BJ (cell line): Measurements from ENCODE around the gene OR2T35. TPM values are rescaled to one million over a fixed set of nuclear protein-coding genes. Genes with fewer than 3 reads are reported as not detected.
"Not testable (repeated sequence)": the region's sequence is repeated elsewhere in the genome, so short reads cannot be mapped to it uniquely, and the experiment has no call there.

ENCODE experiments used
- CTCF ChIA-PET: fragments of 350-600 bp; formaldehyde crosslinking; extraction: SDS; loops from one replicate; lab custom pipeline; 2021; ENCODE audit warnings: antibody characterized with exemption, inconsistent platforms; lab: Yijun Ruan, JAX
- POLR2A ChIA-PET: fragments of 300-600 bp; sonication (Branson Sonifier 250); formaldehyde crosslinking; extraction: SDS; loops from one replicate; lab custom pipeline; 2021; ENCODE audit warnings: antibody characterized with exemption; lab: Charles Lee
- DNase-seq: peaks from one replicate; pipeline ENCODE4 v3.0.0-alpha.2; 2011; ENCODE audit warnings: low read depth
- H3K27me3 ChIP-seq: 2 replicates; pipeline ENCODE4 v1.6.0; 2011; ENCODE audit warnings: low read length; ENCODE audit not compliant: control insufficient read depth, insufficient read depth
- H3K36me3 ChIP-seq: 2 replicates; pipeline ENCODE4 v1.5.1; 2011; ENCODE audit warnings: low read length; ENCODE audit not compliant: control insufficient read depth, insufficient read depth
- H3K4me3 ChIP-seq: 2 replicates; pipeline ENCODE4 v1.5.1; 2011; ENCODE audit warnings: low read depth, mild to moderate bottlenecking, control low read depth, low read length
- polyA minus RNA-seq: library from RNA; depleted of rRNA, polyadenylated mRNA; stranded (reverse); fragments of >200 nt; gene quantifications from 2 replicates; pipeline ENCODE4 v1.2.3, GENCODE V29; 2011; rRNA and poly(A)+ RNA removed
- polyA plus RNA-seq: library from polyadenylated mRNA; depleted of rRNA; stranded (reverse); fragments of >200 nt; gene quantifications from 2 replicates; pipeline ENCODE4 v1.2.3, GENCODE V29; 2011; rRNA removed
- TF ChIP-seq, protein P1 (sequence below): IDR thresholded peaks from 2 replicates; pipeline ENCODE4 v1.5.1; 2011; ENCODE audit warnings: low read depth, mild to moderate bottlenecking, control low read depth, inconsistent platforms, low read length, moderate library complexity; ENCODE audit not compliant: insufficient read depth

Gene OR2T35, protein sequence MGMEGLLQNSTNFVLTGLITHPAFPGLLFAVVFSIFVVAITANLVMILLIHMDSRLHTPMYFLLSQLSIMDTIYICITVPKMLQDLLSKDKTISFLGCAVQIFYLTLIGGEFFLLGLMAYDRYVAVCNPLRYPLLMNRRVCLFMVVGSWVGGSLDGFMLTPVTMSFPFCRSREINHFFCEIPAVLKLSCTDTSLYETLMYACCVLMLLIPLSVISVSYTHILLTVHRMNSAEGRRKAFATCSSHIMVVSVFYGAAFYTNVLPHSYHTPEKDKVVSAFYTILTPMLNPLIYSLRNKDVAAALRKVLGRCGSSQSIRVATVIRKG
- not detected in 2 replicates for polyA plus RNA-seq
- not detected in 2 replicates for polyA minus RNA-seq

DNA sequence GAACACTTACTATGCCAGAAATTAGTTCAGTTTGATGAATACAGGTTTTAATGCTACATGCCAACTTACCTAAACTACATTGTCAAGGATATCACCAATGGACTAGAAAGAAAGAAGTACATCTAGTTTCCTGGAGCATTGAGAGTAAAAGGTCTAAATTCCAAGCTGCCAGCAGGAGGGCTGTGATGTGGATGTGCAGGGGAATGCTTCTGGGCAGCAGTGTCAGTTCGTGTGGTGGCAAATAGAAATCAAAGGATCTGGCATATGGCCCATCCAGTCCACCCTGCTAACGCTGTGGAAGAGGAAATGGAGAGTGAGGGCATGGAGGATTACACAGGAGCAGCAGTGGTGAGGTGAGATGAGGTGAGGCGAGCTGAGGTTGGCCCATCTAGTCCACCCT is at the start of gene OR2T35:
OR2T35 (minus strand) TSS at position 101 of the 400 bp plus-strand sequence. CDS start 6,020 bp downstream, outside the sequence.
- H3K36me3 ChIP-seq, CTCF ChIA-PET, POLR2A ChIA-PET, H3K4me3 ChIP-seq, DNase-seq, H3K27me3 ChIP-seq: not testable (repeated sequence)

DNA sequence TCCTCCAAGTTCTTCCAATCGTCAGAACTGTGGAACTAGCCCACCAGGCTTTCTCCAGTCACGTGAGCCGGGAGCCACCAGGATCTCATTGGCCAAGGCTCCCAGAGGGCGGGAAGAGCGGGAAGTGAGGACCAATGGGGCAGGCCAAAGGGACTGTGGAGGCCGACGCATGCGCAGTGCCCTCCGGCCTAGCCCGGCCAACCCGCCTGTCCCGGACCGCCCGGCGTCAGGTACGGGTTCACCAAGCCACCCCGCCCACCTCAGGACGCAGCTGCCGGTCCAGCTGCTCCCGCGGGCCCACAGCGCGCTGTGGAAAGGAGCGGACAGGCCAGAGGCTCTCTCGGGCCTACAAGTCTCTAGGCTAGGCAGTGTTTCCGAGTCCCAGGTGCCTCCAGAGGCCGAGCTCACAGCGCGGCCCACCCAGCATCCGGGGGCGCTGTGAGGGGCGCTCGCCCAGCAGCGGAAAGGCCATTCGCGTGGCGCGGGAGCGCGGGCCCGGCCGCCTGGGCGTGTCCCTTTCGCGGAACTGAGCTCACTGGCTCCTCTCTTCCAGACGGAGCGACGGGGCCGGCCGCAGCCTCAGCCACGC is 46.6 kb upstream of the OR2T35 start:
- POLR2A ChIA-PET = no interaction called here
- CTCF ChIA-PET = interaction anchor here (0.6 kb wide), 1 partner anchor 10 kb away, joined by 4 read pairs; no protein-coding TSS in a partner anchor

DNA sequence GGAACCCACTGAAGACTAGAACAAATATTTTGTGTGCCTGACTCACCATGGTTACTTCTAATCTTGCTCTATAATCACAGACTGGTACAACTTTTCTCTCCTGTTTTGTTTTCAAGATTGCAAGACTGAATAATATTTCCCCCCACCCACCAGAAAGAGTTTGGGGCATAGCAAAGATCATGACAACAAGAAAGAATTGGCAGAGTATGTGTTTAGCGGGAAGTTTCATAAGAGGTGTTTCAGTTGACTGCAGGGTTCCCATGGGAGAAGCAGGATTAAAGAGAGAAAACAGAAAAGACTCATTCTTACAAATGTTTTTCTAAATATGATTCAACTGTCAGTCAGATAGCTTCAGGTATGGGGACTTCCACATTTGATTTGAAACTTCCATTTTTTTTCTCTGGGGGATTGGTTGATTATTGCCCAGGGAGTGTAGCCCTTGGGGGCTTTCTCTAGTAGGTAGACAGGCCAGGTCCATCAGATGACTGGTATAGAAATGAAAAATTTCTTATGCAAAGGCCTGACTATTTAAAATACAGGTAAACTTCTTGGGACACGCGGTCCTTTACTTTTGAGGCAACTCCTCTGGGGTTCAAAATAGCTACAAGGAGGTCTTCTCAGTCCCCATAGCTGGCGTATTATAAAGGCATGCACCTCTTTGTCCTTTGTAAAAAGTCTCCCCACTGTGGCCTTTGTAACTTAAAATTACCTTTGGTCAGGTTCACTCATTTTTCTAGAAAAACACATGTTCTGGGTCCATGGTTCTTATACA is 43.6 kb upstream of the OR2T35 start:
- TF ChIP-seq, protein P1, sequence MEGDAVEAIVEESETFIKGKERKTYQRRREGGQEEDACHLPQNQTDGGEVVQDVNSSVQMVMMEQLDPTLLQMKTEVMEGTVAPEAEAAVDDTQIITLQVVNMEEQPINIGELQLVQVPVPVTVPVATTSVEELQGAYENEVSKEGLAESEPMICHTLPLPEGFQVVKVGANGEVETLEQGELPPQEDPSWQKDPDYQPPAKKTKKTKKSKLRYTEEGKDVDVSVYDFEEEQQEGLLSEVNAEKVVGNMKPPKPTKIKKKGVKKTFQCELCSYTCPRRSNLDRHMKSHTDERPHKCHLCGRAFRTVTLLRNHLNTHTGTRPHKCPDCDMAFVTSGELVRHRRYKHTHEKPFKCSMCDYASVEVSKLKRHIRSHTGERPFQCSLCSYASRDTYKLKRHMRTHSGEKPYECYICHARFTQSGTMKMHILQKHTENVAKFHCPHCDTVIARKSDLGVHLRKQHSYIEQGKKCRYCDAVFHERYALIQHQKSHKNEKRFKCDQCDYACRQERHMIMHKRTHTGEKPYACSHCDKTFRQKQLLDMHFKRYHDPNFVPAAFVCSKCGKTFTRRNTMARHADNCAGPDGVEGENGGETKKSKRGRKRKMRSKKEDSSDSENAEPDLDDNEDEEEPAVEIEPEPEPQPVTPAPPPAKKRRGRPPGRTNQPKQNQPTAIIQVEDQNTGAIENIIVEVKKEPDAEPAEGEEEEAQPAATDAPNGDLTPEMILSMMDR = no peak
- ChIA-PET POLR2A (no interaction called here), CTCF (no interaction called here)
- H3K36me3 ChIP-seq = no peaks in the 10 kb centered on the region
- no peak for DNase-seq
- H3K27me3 ChIP-seq = no peaks in the 10 kb centered on the region
- H3K4me3 ChIP-seq = no peak overlapping the region

More for the DNA sequence above, 46.6 kb upstream of the OR2T35 start:
- DNase-seq = no peak
- TF ChIP-seq, protein P1 = no peak
- no peaks in the 10 kb centered on the region for H3K27me3 ChIP-seq
- no peak overlapping the region for H3K4me3 ChIP-seq
- no peaks in the 10 kb centered on the region for H3K36me3 ChIP-seq

DNA sequence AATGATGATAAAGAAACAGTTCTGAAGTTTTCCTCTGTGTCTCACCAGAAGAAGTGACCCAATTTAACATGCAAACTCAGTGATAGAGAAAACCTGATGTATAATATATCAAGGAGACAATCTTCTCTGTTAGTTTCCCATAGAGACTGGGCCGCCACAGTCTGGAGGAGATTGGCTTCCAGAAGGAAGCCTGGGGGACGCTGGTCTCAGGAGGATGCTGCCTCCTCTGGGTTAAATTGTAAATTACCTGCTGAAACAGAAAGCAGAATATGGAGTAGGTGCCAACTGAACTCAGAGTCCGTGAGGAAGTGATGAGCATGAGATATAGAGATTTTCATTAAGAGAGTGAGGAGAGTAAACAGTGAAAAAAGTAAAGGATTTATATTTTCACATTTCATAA is 41.7 kb upstream of the OR2T35 start:
- TF ChIP-seq, protein P1 = no peak
- CTCF ChIA-PET = interaction anchor here (1.2 kb wide), 1 partner anchor 10 kb away, joined by 4 read pairs; no protein-coding TSS in a partner anchor
- Histone ChIP-seq H3K27me3 (no peaks in the 10 kb centered on the region), H3K36me3 (no peaks in the 10 kb centered on the region), H3K4me3 (no peak overlapping the region)
- no peak for DNase-seq
- POLR2A ChIA-PET = no interaction called here

DNA sequence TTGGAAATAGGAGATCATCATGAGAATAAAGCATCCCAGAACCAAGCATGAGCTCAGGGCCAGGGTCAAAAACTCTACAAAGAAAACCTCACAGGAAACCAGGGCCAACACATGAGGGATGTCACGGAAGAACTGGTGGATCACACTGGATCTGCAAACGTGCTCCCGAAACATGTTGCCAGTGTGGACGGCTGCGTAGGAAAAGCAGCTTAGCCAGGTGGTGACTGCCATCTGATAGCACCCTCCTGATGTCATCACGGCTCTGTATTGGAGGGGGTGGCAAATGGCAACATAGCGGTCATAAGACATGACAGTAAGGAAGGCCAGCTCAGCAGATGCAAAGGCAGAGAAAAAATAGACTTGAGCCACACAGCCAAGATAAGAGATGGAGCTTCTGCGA is 36.6 kb upstream of the OR2T35 start:
- TF ChIP-seq, protein P1 = no peak
- CTCF ChIA-PET = no interaction called here
- Histone ChIP-seq H3K27me3 (no peaks in the 10 kb centered on the region), H3K36me3 (no peaks in the 10 kb centered on the region), H3K4me3 (no peak overlapping the region)
- POLR2A ChIA-PET = no interaction called here
- no peak for DNase-seq
